Activated naive CD4-positive, alpha-beta T cell treated with anti-CD3 and anti-CD28 coated beads, Interleukin-2, amount 50 U/mL, for 24 hours (primary cell): ENCODE data around the gene SHISA8.
"Not testable (repeated sequence)": the region's sequence is repeated elsewhere in the genome, so short reads cannot be mapped to it uniquely, and the experiment has no call there.

Experiments
- H3K27ac Mint-ChIP-seq: one replicate; pipeline ENCODE4 v1.8.0; 2021; ENCODE audit warnings: mild to moderate bottlenecking, mixed read lengths
- H3K27me3 Mint-ChIP-seq: one replicate; pipeline ENCODE4 v1.8.0; 2021; ENCODE audit warnings: mixed read lengths
- H3K36me3 Mint-ChIP-seq: one replicate; pipeline ENCODE4 v1.8.0; 2021; ENCODE audit warnings: mixed read lengths
- H3K4me1 Mint-ChIP-seq: one replicate; pipeline ENCODE4 v1.8.0; 2021; ENCODE audit warnings: mixed read lengths
- H3K4me3 Mint-ChIP-seq: one replicate; pipeline ENCODE4 v1.8.0; 2021; ENCODE audit warnings: mild to moderate bottlenecking, mixed read lengths
- H3K9me3 Mint-ChIP-seq: one replicate; pipeline ENCODE4 v1.8.0; 2021; ENCODE audit warnings: mixed read lengths

Gene SHISA8

GRCh38 chr22:41915035-41915785 lies at the start of gene SHISA8:
Gene SHISA8, minus strand, starts transcription at chr22:41915074. Its CDS starts 407 bp downstream, at chr22:41914667.
- no peak within 1 kb of the TSS for H3K27ac Mint-ChIP-seq
- no peaks in the 10 kb centered on the region for H3K9me3 Mint-ChIP-seq
- H3K27me3 Mint-ChIP-seq, result peaks cover 24% of the 10 kb centered on the region
- H3K4me3 Mint-ChIP-seq, result peak within 1 kb of the TSS; percentile 52
- peaks cover 27% of the 10 kb centered on the region for H3K4me1 Mint-ChIP-seq
- H3K36me3 Mint-ChIP-seq, result no peaks in the 10 kb centered on the region

DNA sequence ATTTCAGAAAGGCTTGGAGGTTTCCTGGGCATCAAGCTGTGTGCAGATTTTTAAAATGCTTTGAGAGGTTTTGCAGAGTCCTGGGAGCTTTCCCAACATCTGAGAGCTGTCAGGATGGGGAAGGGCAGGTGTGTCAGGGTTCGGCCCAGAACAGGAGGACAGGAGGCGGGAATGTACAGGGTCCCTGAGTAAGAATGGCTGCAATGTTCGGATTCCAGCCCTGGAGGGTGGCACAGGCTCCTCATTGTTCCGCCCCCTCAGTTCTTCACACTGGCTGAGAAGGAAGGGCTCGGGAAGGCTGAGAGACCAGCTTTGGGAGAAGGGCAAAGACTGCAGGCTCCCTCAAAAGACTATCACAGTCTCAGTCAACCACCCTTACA lies 49.2 kb upstream of the SHISA8 start:
- no peak overlapping the region for H3K27ac Mint-ChIP-seq
- no peaks in the 10 kb centered on the region for H3K9me3 Mint-ChIP-seq
- H3K4me3 Mint-ChIP-seq, result no peak overlapping the region
- H3K27me3 Mint-ChIP-seq, result no peaks in the 10 kb centered on the region
- H3K36me3 Mint-ChIP-seq, result no peaks in the 10 kb centered on the region
- no peaks in the 10 kb centered on the region for H3K4me1 Mint-ChIP-seq

DNA sequence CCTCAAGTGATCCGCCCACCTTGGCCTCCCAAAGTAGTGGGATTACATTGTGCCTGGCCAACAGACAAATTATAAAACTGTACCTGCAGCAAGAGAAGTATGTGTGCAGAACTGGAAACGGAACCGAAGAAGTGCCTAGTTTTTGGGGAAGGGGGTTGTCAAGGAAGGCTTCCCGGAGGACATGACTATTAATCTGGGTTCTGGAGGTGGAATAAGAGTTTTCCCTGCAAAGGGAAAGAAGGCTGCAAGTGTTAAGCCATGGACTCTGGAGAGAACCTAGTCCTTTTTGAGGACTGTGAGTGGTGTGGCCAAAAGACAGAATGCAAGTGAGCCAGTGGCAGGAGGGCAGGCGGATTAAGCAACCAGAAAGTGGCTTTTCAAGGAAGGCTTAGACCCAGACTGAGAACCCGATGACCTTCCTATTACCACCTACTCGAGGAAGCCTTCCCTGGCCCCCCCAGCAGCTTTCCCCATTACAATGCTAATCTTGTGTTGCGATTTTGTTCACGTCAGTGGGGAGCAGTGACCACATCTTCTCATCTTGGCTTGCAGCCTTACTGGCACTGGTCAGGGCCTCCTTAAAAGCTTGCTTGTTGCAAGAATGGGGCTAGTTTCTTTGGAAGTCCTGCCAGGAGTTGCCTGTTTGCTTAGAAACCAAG lies 48.7 kb upstream of the SHISA8 start:
- Mint-ChIP-seq H3K4me1 (no peaks in the 10 kb centered on the region), H3K9me3 (no peaks in the 10 kb centered on the region)

DNA sequence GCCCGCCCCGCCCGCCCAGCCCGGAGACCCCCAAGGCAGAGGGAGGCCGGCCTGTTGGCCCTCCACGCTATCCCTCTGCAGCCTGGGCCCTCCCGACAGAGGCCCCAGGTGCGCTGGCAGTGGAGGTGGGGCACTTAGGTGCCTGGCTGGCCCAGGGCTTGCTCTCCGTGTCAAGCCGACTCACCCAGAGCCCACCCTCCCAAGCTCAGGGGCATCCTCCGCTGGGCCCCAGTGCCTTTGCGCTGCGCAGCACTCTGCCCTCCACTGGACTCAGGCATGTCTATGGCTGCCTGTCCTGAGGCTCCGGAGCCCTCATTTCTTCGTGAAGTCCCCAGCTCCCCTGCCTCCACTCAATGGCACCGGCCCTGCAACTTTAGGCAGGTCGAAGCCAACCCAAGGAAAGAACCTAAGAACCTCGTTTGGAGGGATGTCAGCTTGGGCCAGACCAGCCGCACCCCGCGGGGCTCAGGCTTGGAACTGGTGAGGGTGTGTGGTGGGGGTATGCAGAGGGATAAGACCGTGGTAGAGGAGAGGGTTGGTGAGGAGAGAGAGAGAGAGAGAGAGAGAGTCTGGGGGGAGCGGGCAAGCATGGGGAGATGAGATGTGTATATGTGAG lies 43.2 kb upstream of the SHISA8 start:
- Mint-ChIP-seq H3K4me3 (peak overlapping the region; percentile 19), H3K9me3 (no peaks in the 10 kb centered on the region), H3K36me3 (no peaks in the 10 kb centered on the region), H3K27ac (no peak overlapping the region), H3K27me3 (peaks cover 2% of the 10 kb centered on the region), H3K4me1 (peaks cover 4% of the 10 kb centered on the region)

More for the DNA sequence above, 48.7 kb upstream of the SHISA8 start:
- Mint-ChIP-seq H3K27me3 (no peaks in the 10 kb centered on the region), H3K4me3 (no peak overlapping the region), H3K27ac (no peak overlapping the region), H3K36me3 (no peaks in the 10 kb centered on the region)

GRCh38 chr22:41952713-41953112 lies 37.8 kb upstream of the SHISA8 start:
- peaks cover 4% of the 10 kb centered on the region for H3K4me1 Mint-ChIP-seq
- no peaks in the 10 kb centered on the region for H3K9me3 Mint-ChIP-seq
- no peaks in the 10 kb centered on the region for H3K36me3 Mint-ChIP-seq
- H3K27ac Mint-ChIP-seq, result no peak overlapping the region
- peaks cover 2% of the 10 kb centered on the region for H3K27me3 Mint-ChIP-seq
- H3K4me3 Mint-ChIP-seq, result no peak overlapping the region

GRCh38 chr22:41951898-41952474 lies 37.1 kb upstream of the SHISA8 start, which contains the start of gene SMIM45:
Gene SMIM45, plus strand, starts transcription at chr22:41952150.
- no peaks in the 10 kb centered on the region for H3K27me3 Mint-ChIP-seq
- H3K36me3 Mint-ChIP-seq, result no peaks in the 10 kb centered on the region
- H3K27ac Mint-ChIP-seq, result no peak within 1 kb of the TSS
- no peaks in the 10 kb centered on the region for H3K9me3 Mint-ChIP-seq
- no peak within 1 kb of the TSS for H3K4me3 Mint-ChIP-seq
- no peaks in the 10 kb centered on the region for H3K4me1 Mint-ChIP-seq

DNA sequence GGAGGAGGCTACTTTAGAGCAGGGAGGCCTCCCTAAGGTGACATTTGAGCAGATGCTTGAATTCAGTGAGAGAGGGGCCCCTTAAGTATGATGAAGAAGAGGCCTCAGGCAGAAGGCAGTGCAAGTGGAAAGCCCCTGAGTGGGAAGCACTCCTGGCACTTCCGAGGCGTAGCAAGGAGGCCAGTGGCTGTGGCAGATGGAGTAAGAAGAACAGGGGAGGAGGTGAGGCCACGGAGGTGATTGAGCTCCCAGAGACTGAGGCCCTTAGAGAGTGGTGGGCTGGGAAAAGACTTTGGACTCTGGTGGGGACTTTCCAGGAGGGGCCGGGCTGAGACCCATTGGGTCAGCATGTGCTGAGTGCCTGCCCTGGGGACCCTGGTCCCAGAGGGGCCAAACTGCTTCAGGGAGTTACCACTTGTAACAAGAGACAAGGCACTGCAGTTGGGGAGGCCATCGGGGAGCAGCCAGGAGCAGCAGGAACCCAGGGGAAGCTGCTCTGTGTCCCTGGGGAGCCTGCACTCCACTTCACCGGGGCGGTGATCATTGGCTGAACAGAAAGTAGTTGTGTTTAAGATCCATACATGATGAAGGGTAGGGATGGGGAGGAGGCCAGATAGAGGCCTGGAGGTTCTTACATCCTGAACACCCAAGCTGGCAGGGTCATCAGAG lies 34.6 kb upstream of the SHISA8 start:
- Mint-ChIP-seq H3K36me3 (peaks cover 2% of the 10 kb centered on the region), H3K4me3 (peak overlapping the region; percentile 23), H3K27me3 (no peaks in the 10 kb centered on the region), H3K4me1 (peaks cover 3% of the 10 kb centered on the region), H3K27ac (no peak overlapping the region), H3K9me3 (no peaks in the 10 kb centered on the region)

- not testable (repeated sequence) for H3K4me1 Mint-ChIP-seq, H3K27ac Mint-ChIP-seq, H3K9me3 Mint-ChIP-seq, H3K27me3 Mint-ChIP-seq, H3K36me3 Mint-ChIP-seq
- peak overlapping the region; percentile 23 for H3K4me3 Mint-ChIP-seq
Observed at GRCh38 chr22:41948928-41949296, 34.0 kb upstream of the SHISA8 start.

DNA sequence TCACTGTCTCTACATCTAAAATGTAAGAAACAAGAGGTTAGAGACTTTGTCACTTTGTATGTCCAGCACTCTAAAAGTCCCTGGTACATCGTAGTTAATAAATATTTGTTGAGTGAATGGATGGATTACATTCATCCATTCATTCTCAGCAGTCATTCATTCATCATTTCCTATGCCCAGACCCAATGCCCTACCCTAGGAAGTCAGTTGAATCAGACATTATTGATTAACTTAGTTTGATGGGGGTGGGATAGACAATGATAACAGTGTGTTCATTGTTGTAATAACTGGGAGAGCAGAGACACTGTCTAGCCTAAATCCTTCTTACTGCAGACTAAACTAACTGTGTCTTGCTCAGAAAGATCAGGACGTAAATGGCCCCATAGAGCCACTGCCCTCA lies 33.3 kb upstream of the SHISA8 start:
- no peaks in the 10 kb centered on the region for H3K27me3 Mint-ChIP-seq
- peaks cover 7% of the 10 kb centered on the region for H3K4me1 Mint-ChIP-seq
- H3K27ac Mint-ChIP-seq, result peak overlapping the region; percentile 30
- no peak overlapping the region for H3K4me3 Mint-ChIP-seq
- H3K36me3 Mint-ChIP-seq, result peaks cover 3% of the 10 kb centered on the region
- no peaks in the 10 kb centered on the region for H3K9me3 Mint-ChIP-seq

DNA sequence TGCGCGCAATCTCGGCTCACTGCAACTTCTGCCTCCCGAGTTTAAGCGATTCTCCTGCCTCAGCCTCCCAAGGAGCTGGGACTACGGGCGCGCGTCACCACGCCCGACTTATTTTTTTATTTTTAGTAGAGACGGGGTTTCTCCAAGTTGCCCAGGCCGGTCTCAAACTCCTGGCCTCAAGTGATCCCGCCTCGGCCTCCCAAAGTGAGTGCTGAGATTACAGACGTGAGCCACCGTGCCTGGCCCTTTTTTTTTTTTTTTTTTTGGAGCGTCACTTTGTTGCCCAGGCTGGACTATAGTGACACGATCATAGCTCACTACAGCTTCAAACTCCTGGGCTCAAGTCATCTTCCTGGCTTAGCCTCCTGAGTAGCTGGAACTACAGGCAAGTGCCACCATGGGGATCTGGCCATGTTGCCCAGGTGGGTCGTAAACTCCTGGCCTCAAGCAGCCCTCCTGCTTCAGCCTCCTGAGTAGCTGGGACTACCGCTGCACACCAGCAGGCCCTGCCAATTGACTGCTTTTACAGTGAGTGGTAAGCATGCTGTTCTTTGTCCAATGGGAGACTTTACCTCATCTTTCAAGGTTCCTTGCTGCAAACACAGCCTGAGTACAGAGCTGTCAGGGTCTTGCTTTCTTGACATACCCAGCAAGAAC lies 32.7 kb upstream of the SHISA8 start:
- Mint-ChIP-seq H3K4me3 (peak overlapping the region; percentile 88), H3K27ac (peak overlapping the region; percentile 70), H3K4me1 (peaks cover 7% of the 10 kb centered on the region), H3K27me3 (no peaks in the 10 kb centered on the region), H3K36me3 (peaks cover 3% of the 10 kb centered on the region), H3K9me3 (no peaks in the 10 kb centered on the region)

GRCh38 chr22:41946629-41947423 lies 32.0 kb upstream of the SHISA8 start, which contains the start of gene CENPM:
Gene CENPM, minus strand, starts transcription at chr22:41947152. Its CDS starts 76 bp downstream, at chr22:41947076.
- Mint-ChIP-seq H3K27me3 (no peaks in the 10 kb centered on the region), H3K36me3 (peaks cover 3% of the 10 kb centered on the region), H3K4me1 (peaks cover 7% of the 10 kb centered on the region), H3K4me3 (peak within 1 kb of the TSS; percentile 88), H3K9me3 (no peaks in the 10 kb centered on the region), H3K27ac (peak within 1 kb of the TSS; percentile 70)

DNA sequence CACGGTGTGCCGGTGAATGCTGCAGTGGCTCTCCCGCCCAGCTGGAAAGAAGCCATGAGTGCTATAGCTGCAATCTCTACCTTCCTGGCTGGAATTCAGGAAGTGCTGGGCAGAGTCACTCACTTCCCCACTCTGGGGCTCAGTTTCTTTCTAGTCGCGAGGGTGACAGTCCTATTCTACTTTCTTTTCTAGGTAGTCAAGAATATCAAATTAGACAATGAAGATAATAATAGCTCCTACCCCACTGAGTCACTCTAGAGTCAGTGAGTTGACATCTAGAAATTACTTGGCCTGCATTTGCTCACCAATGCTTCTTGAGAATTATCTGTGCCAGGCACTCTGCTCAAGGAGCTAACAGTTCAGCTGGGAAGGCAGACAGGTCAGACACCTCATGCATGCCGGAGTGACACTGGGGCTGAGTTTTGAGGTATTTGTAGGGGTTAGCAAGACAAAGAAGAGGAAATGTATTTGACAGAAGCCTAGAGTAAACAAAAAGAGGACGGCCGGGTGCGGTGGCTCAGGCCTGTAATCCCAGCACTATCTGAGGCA lies 28.9 kb upstream of the SHISA8 start:
- Mint-ChIP-seq H3K27me3 (no peaks in the 10 kb centered on the region), H3K4me1 (peaks cover 34% of the 10 kb centered on the region), H3K4me3 (peak overlapping the region; percentile 66), H3K27ac (peak overlapping the region; percentile 33), H3K9me3 (no peaks in the 10 kb centered on the region), H3K36me3 (peaks cover 3% of the 10 kb centered on the region)

- Mint-ChIP-seq H3K4me3 (peak overlapping the region; percentile 50), H3K4me1 (peaks cover 37% of the 10 kb centered on the region), H3K9me3 (no peaks in the 10 kb centered on the region), H3K27me3 (no peaks in the 10 kb centered on the region), H3K27ac (peak overlapping the region; percentile 98), H3K36me3 (peaks cover 3% of the 10 kb centered on the region)
Observed at GRCh38 chr22:41940832-41941765, 26.2 kb upstream of the SHISA8 start.
